DMS53 treated with DMSO at 0.1 percent for 48 hours (cell line): ENCODE results near the gene CHN2.
A peak's percentile ranks its signal among the peaks of the same experiment; 100 is the strongest.

ENCODE experiments used
- DNase-seq: peaks from one replicate; lab custom pipeline; 2025; ENCODE audit not compliant: unreplicated experiment; lab: John Stamatoyannopoulos, UW

The CHN2 gene

DNA sequence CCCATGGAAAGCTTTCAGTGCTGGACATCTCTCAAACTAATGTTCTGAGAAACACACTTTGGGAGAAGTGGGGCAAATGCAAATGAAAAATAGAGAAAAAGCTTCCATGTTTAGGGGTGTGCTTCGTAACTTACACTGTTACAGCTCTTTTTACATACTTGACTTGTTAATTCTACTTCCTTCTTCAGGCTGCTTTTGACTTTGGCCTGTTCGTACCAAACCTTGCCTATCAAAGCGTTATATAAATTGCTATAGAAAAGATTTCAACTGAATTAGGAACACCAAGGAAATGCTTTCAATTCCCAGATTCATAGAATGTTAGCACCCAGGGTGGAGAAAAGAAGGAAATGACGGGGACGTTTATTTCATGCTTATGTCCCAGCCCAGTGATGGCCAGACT lies 228.3 kb downstream of the CHN2 start:
- no peak for DNase-seq

GRCh38 chr7:29424295-29424983 lies 229.9 kb downstream of the CHN2 start:
- no peak for DNase-seq

- peak; percentile 55 for DNase-seq
Measured at GRCh38 chr7:29424984-29425309, 230.4 kb downstream of the CHN2 start.

- no peak for DNase-seq
Measured at GRCh38 chr7:29426587-29426986, 232.0 kb downstream of the CHN2 start.

DNA sequence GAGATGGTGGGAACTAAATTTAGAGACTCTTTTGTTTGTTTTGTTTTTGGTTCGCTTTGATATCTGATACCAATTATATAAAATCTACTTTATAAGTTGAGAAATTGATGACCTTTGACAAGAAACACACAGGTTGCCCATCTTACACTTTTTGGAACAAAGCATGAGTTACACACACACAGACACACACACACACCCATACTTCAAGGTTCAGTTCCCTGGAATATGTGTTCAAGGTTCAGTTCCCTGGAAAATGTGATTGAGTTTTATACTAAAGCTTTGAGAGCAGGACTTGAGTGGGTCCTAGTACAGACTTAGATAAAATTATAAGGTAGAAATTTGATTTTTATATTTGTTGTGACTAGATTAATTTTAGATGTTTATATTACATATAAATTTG lies 234.8 kb downstream of the CHN2 start:
- DNase-seq = no peak

DNA sequence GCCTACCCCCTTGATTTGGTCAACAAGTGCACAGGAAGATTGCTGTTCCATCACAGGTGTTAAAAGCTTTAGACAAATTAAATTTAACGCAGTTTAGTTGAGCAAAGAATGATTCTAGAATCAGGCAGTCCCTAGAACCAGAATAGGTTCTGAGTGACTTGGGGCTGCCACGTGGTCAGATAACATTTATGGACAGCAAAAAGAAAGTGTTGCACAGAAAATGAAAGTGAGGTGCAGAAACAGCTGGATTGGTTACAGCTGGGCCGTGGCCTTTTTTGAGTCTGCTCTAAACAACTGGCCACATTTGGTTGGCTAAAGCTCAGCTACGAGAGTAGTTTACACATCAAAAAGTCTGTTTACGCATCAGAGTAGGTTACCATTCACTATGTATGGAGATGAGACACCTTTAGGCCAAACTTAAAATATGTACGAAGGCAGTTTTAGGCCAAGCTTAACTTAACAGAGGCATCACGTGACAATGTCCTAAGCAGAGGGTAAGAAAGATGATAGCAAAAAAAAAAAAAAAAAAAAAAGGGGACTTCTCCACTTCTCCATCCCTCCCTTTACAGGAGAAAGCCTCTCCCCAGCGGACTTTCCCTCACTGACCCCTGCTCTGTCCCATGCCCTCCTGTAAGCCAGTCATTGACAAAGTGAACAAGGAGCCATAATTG lies 235.8 kb downstream of the CHN2 start:
- no peak for DNase-seq

- DNase-seq = no peak
Measured at GRCh38 chr7:29431686-29432085, 237.1 kb downstream of the CHN2 start.

DNA sequence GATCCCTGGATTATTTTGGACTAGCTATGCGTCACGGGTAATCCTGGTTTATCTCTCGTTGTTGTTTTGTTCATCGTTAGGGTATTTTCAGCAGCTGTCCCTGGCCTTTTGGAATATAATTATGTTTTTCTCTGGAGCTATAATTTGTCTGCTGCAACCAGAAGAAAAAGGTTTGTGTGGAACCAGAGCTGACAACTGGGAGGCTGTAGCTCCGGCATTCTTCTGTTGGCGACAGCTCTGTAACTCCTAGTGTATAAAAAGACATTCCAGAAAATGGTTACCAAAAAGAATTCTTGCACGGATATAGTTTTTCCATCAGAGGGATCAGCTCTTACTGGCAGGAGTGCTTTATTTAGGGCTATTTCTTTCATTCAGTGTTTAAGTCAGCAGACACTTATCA lies 238.1 kb downstream of the CHN2 start:
- DNase-seq = no peak

DNA sequence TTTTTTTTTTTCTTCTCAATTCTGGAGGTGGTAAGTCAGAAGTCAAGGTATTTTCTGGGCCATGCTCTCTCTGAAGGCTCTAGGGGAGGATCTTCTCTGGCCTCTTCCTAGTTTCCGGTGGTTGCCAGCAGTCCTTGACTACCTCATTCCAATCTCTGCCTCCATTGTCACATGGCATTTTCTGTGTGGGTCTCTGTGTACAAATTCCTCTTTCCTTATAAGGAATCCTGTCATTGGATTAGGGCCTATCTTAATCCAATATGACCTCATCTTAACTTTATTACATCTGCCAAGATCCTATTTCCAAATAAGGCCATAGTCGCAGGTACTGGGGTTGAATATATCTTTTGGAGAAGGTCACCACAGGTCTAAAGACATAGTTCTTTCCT lies 239.8 kb downstream of the CHN2 start:
- no peak for DNase-seq

GRCh38 chr7:29435167-29435566 lies 240.6 kb downstream of the CHN2 start:
- DNase-seq = no peak

DNA sequence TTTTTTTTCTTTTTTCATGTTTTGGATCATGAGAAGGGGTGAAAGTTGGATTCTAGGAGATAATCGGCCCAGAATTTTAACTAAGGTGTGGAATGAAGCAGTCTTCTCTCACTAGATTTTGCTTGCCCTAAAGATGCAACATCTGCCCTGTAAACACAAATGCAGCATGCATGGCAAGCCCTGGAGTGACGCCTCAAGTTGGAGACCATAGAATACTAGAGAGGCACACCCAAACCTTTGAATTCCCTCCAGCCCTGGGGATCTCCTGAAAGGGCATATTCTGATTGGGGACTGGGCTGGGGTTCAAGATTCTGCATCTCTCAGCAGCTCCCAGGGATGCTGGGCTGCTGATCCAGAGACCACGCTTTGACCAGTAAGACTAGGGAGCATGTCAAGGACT lies 241.3 kb downstream of the CHN2 start:
- no peak for DNase-seq

- DNase-seq = peak; percentile 16
Measured at GRCh38 chr7:29442146-29442545, 247.6 kb downstream of the CHN2 start.

GRCh38 chr7:29443552-29443951 lies 249.0 kb downstream of the CHN2 start:
- no peak for DNase-seq

DNA sequence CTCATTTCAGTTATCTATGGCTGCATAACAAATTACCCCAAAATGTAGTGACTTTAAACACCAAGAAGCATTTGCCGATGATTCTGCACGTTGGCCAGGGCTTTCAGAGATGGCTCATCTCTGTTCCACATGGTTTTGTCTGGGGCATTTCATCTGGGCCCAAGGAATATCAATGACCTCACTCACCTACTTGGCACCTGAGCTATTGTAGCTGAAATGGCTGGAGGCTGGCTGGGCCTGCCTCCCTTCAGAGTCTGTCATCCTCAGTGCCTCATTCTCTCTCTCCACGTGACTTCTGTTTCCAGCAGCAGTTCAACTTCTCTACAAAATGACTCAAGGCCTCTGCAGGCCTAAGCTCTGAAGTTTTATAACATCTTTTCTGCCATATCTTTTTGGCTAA lies 249.7 kb downstream of the CHN2 start:
- no peak for DNase-seq

DNA sequence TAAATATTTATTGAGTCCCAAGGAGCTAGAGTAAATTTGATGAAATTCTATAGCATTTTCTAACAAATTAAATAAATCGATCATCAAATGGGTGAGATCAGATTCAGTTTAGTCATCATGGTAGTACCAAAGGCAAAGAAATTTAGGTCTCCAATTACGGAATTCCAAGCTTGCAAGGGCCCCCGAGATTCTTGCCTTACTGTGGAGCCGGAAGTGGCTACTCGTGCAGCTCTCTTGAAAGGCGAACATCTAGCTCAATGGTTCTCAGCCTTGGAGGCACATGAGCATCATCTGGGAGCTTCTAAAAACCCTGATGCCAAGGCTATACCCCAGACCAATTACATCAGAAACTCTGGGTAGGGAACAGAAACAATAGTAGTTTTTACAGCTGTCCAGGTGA lies 251.2 kb downstream of the CHN2 start:
- DNase-seq = no peak

- no peak for DNase-seq
Measured at GRCh38 chr7:29447828-29448227, 253.3 kb downstream of the CHN2 start.

- DNase-seq = peak; percentile 65
Measured at GRCh38 chr7:29449569-29450260, 255.1 kb downstream of the CHN2 start.

GRCh38 chr7:29453021-29453420 lies 258.4 kb downstream of the CHN2 start:
- DNase-seq = no peak

- DNase-seq = no peak
Measured at GRCh38 chr7:29454464-29454863, 259.9 kb downstream of the CHN2 start.

DNA sequence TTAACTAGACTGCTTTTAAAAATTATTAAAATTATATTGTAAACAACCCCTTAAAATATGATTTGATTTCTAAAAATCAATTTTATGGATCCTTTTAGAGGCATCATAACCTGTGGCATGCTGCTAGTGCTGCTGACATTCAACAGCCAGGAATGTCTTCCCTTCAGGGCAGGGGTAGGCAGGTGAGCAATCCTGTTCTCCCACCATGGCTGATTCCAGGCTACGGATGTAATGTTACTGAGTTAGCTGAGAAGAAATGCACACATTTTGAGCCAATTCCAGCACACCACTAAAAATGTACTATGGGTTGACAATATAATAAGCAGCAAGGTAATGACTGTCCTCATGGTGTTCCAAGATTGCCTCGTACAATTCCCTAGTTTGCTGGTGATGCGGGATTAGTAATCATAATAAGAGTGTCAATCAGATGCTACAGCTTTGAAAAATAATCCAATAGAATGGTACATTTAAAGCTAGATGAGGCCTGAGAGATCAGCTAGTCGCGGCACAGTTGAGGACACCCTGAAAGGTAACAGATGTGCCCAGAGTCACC lies 260.4 kb downstream of the CHN2 start:
- no peak for DNase-seq

GRCh38 chr7:29457141-29457561 lies 262.6 kb downstream of the CHN2 start:
- no peak for DNase-seq

- no peak for DNase-seq
Measured at GRCh38 chr7:29457565-29458011, 263.0 kb downstream of the CHN2 start.
